ENCODE data around the gene CPXM1.

CPXM1 gene

DNA sequence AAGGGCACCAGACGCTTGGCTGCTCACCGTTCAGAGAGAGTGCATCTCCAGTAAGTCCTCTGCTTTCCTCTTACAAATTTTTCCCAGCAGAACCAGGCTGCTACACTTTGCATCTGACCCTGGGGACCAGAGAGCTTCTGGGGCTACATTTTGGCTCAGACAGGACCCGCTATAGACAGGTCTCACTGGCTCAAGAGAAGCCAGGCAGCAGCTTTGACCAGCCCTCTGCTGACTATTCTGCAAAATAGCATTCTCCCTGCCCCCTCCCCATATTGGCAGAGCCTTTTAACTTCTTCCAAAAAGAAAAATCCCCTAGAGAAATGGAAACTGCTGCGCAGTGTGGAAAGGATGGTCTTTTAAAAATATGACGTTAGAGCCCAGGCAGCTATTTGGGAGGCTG, 37.2 kb downstream of the CPXM1 start:
- no peak for DNase-seq (ENCODE audit: low spot score)

- DNase-seq (ENCODE audit: low spot score) = no peak
Measured at GRCh38 chr20:2762578-2763131, 37.8 kb downstream of the CPXM1 start.

- no peak for DNase-seq (ENCODE audit: low spot score)
Measured at GRCh38 chr20:2761885-2762284, 38.5 kb downstream of the CPXM1 start.

GRCh38 chr20:2760952-2761305, 39.5 kb downstream of the CPXM1 start:
- no peak for DNase-seq (ENCODE audit: low spot score)

DNA sequence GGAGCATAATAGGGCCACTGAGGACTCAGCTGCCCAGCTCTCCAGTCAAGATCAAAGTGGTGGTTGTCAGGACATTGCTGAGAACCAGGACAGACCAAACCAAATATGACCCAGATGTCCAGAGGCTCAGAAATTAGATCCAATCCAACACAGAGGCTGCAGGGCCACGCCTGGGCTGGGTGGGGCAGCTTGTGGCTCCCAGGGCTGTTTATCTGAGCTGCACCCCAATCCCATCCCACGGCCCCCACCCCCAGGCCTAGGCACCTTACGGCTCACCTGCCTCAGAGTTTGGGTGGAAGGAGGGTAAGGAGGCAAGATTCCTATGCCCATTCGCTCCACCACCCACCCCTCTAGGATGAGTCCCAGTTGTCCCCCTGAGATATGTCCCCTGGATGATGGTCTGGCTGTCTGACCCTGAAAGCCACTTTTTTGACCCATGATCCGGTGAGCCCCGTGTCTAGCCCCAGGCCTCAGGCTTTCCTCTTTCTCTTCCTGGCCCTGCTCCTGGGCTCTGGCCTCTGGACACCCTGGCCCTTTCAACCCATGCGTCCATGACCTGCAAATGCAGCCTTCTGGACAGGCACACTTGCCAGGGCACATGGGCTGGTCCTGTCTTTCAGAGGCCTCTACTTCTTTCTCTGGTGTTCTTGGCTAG, 40.0 kb downstream of the CPXM1 start:
- DNase-seq (ENCODE audit: low spot score) = no peak

- no peak for DNase-seq (ENCODE audit: low spot score)
Measured at GRCh38 chr20:2759603-2760296, 40.7 kb downstream of the CPXM1 start.

- no peak for DNase-seq (ENCODE audit: low spot score)
Measured at GRCh38 chr20:2759143-2759542, 41.3 kb downstream of the CPXM1 start.

GRCh38 chr20:2757969-2758368, 42.5 kb downstream of the CPXM1 start:
- DNase-seq (ENCODE audit: low spot score) = no peak

DNA sequence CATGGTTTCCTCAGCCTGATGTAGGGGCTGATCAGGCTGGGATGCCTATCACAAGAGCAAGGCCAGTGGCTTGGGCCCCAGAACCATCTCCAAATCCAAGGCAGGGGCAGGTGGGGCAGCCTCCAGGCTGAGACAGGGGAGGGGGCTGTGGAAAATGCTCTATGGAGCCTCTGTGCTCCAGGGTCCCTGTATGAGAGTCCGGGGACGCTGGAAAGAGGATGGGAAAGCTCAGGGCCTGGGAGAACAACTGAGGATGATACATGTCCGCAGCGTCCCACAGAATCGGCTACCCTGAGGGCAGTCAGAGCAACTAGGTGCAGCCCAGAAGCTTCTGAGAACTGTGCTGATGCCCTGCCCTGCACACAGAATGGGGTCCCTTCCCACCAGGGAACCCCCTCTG, 43.4 kb downstream of the CPXM1 start:
- no peak for DNase-seq (ENCODE audit: low spot score)

DNA sequence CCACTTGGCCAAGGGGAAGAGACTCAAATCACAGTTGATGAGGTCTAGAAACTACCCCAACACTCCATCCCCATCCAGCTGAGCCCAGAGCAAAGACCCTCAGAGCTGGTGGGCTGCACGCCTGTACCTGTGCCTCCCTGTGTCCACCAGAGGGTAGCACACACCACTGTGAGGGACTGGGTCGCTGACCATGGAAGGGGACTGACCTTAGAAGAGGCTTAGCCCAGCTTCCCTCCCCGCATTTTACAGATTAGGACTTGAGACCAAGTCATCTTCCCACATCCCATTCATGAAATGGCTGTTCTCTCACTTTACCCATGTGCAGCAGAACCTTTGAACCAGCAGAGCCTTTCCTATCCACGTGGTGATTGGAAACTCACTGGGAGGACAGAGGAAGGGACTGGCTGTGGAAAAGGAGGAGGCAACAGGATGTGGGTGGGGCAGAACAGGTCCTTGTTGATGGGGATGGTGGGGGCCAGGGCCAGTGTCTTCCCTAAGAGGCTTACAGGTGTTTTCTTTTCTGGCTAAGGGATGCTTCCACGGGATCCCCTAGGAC, 44.3 kb downstream of the CPXM1 start:
- DNase-seq (ENCODE audit: low spot score) = peak; percentile 86

DNA sequence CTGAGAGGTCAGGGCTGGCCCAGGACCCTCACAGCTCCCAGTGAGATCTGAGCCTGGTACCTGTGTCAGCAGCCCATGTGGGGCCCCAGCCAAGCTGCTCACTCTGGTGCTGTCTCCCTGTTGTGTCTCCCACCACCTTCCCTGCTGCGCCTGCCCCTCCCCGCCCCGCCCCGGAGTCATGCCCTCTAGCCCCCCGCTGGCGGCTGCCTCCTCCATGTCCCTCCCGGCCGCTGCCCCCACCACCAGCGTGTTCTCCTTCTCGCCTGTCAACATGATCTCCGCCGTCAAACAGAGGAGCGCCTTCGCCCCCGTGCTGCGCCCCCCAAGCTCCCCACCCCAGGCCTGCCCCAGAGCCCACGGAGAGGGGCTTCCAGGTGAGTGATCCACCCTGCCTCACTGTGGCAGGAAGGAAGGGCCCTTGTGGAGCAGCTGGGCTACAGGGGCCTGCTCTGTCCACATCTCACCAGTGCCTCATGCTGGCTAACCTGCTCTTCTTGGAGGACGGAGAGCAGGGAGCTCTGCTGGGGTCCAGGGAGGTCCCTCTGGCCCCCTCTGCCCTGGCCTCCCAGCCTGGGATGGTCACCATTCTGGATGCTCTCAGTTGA, 44.9 kb downstream of the CPXM1 start:
- DNase-seq (ENCODE audit: low spot score) = no peak

- no peak for DNase-seq (ENCODE audit: low spot score)
Measured at GRCh38 chr20:2754424-2754823, 46.0 kb downstream of the CPXM1 start.

DNA sequence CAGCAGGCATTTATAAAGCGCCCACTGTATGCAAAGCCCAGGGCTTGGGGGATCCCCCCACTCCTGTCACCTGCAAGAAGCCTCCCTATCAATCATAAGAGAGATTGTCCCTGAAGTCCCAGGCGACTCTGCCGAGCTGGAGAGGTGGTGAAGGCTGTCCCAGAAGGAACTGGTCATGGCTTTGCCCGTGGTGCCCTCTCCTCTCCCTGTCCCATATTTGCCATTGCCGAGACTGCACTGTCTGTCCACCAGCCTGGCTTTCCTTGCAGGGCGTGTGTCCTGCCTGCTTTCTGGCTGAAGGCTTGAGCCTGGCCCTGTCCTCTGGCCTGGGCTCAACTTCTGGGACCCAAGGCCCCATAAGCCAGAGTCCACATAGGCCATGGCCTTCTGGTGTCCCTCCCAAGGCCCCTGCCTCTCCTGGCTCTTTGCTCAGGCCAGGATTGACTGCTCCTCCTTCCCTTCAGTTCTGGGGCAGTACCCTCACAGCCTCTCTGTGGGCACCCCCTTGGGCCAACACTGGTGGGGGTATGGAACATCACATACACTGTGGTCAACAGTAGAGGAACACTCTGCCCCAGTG, 46.9 kb downstream of the CPXM1 start:
- DNase-seq (ENCODE audit: low spot score) = no peak

GRCh38 chr20:2752567-2753460, 47.6 kb downstream of the CPXM1 start:
- DNase-seq (ENCODE audit: low spot score) = peak; percentile 93

GRCh38 chr20:2751878-2752566, 48.4 kb downstream of the CPXM1 start:
- DNase-seq (ENCODE audit: low spot score) = peak; percentile 83

DNA sequence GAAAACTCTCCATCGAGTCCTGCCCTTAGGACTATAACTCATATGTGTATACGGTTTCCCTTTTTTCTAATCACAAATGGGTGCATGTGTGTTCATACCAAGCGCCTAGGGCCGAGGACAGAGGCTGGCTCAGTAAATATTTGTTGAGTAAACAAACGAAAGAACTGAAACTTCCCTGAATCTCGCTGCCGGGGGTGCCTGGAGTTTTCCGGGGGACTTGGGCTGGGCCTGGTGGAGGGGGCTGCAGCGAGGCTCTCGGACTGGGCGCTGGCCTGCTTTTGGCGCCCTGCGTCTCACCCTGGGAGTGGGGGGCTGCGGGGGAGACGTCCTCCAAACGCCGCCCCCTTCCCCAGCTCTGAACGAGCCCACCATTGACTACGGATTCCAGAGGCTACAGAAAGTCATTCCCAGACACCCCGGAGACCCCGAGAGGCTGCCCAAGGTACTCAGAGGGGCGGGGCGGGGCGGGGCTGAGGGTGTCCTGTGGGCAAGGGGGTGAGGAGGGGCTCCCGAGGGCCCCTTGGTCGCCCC, 49.0 kb downstream of the CPXM1 start:
- peak; percentile 75 for DNase-seq (ENCODE audit: low spot score)

DNA sequence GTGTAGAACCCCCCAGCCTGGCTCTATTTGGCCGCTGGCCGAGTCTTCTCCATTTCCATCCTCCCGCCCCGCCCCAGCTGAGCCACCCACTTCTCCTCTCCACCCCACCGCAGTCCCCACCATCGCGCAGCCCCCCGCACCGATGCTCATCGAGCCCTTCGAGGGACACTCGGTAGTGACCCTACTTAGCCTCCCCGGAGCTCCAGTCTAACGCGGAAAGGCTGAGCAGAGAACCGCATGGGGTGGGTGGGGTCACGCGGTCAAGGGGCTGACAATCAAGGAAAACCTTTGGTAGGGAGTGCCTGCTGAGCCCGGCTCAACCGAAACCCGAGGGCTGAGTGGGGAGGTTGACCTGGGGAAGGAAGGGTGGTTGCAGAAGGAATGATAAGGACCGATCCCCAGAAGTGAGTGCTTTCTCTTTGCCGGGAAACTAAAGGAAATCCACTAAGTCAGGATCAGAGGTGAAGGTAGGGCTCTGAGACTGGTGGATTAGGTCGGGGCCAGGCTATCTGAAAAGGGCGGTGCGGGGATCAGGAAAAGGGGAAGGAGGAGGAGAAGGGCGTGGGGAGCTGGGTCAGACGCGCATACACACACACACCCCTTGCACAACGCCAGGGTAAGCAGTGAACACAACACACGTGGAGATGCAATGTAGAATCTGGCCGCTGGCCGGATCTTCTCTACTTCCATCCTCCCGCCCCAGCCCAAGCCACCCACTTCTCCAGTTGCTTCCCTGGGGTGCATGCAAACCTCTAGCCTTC, 49.8 kb downstream of the CPXM1 start:
- peak; percentile 80 for DNase-seq (ENCODE audit: low spot score)

DNA sequence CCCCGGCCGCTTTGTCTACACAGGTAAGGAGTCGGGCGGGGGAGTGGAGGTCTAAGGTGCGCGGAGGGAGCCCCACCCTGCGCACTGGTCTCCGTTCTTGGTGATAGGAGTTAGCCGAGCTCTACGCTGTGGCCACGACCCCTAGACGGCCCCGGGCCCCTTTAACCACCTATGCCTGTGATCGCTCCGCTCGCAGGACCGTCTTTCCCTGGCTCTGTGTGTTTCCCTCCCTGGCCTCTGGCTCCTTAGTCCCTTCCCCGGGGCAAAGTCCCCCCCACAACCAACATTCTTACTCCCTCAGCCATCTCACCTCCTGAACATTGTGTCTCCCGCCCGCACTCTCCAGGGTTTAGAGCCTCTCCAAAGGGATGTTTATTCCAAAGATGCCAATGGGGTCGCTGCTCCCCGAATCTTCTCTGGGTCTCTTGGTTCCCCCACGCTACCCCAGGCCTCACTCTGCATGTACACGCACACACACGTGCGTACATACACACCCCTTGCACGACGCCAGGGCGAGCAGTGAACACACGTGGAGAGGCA, 50.4 kb downstream of the CPXM1 start:
- no peak for DNase-seq (ENCODE audit: low spot score)

GRCh38 chr20:2749343-2749950, 51.0 kb downstream of the CPXM1 start:
- no peak for DNase-seq (ENCODE audit: low spot score)

Measured in HuH-7 (cell line).